Activated CD4-positive, alpha-beta T cell treated with anti-CD3 and anti-CD28 coated beads, Interleukin-2, Interleukin-6, amounts not matched to agents 100 ng/mL and 50 ng/mL, durations not matched to agents 16 hours and 8 hours (primary cell): Measurements from ENCODE around the gene COTL1.

ENCODE experiments used
- DNase-seq: peaks from one replicate; pipeline ENCODE4 v3.0.0-alpha.2; 2020

Gene COTL1

GRCh38 chr16:84617791-84618580 is at the start of gene COTL1:
TSS of gene COTL1 (minus strand) at chr16:84618078. CDS start at chr16:84617914, 164 bp downstream.
- DNase-seq: peak; percentile 97

- no peak for DNase-seq
Measured at GRCh38 chr16:84665843-84666242, 48.0 kb upstream of the COTL1 start.

GRCh38 chr16:84665359-84665758 is 47.5 kb upstream of the COTL1 start:
- no peak for DNase-seq

GRCh38 chr16:84663433-84664101 is 45.7 kb upstream of the COTL1 start:
- DNase-seq: no peak

- no peak for DNase-seq
Measured at GRCh38 chr16:84662471-84662870, 44.6 kb upstream of the COTL1 start.

- no peak for DNase-seq
Measured at GRCh38 chr16:84661418-84662060, 43.7 kb upstream of the COTL1 start.

- DNase-seq: no peak
Measured at GRCh38 chr16:84660973-84661372, 43.1 kb upstream of the COTL1 start.

- no peak for DNase-seq
Measured at GRCh38 chr16:84659656-84660300, 41.9 kb upstream of the COTL1 start.

GRCh38 chr16:84658690-84659089 is 40.8 kb upstream of the COTL1 start:
- DNase-seq: no peak

- DNase-seq: no peak
Measured at GRCh38 chr16:84657229-84657837, 39.5 kb upstream of the COTL1 start.

- no peak for DNase-seq
Measured at GRCh38 chr16:84656649-84657048, 38.8 kb upstream of the COTL1 start.

- no peak for DNase-seq
Measured at GRCh38 chr16:84654998-84655397, 37.1 kb upstream of the COTL1 start.

- no peak for DNase-seq
Measured at GRCh38 chr16:84654238-84654637, 36.4 kb upstream of the COTL1 start.

GRCh38 chr16:84652566-84652965 is 34.7 kb upstream of the COTL1 start:
- peak; percentile 13 for DNase-seq

- DNase-seq: no peak
Measured at GRCh38 chr16:84650062-84650991, 32.4 kb upstream of the COTL1 start.

- DNase-seq: no peak
Measured at GRCh38 chr16:84649511-84649861, 31.6 kb upstream of the COTL1 start.

GRCh38 chr16:84648595-84649510 is 31.0 kb upstream of the COTL1 start:
- DNase-seq: peak; percentile 36

GRCh38 chr16:84647828-84648594 is 30.1 kb upstream of the COTL1 start, which contains the start of gene KLHL36:
TSS of gene KLHL36 (plus strand) at chr16:84648511. CDS start at chr16:84650868, 2,357 bp downstream.
- DNase-seq: peak; percentile 75

GRCh38 chr16:84643674-84644073 is 25.8 kb upstream of the COTL1 start:
- DNase-seq: no peak

- no peak for DNase-seq
Measured at GRCh38 chr16:84643180-84643583, 25.3 kb upstream of the COTL1 start.
